Fibroblast of villous mesenchyme (primary cell): ENCODE data around the gene GPR18. TPM values are rescaled to one million over a fixed set of nuclear protein-coding genes. Genes with fewer than 3 reads are reported as not detected.

Experiments used
- DNase-seq: peaks from one replicate; pipeline ENCODE4 v3.0.0-alpha.2; 2010; ENCODE audit warnings: low read depth
- H3K4me3 ChIP-seq: 2 replicates; pipeline ENCODE4 v1.5.1; 2011; ENCODE audit warnings: low read depth, mild to moderate bottlenecking, low read length
- total RNA-seq: library from RNA; depleted of rRNA; stranded (reverse); fragments of >200 nt; gene quantifications from 2 replicates; pipeline ENCODE4 v1.2.3, GENCODE V29; 2012
- TF ChIP-seq, protein P1 (sequence below): IDR thresholded peaks from 2 replicates; pipeline ENCODE4 v1.5.1; 2012; ENCODE audit warnings: low read depth, mild to moderate bottlenecking, low read length; ENCODE audit not compliant: insufficient read depth

The GPR18 gene
- total RNA-seq, 1 donor, result not detected

- H3K4me3 ChIP-seq, result no peak overlapping the region
- DNase-seq, result no peak
- TF ChIP-seq, protein P1, sequence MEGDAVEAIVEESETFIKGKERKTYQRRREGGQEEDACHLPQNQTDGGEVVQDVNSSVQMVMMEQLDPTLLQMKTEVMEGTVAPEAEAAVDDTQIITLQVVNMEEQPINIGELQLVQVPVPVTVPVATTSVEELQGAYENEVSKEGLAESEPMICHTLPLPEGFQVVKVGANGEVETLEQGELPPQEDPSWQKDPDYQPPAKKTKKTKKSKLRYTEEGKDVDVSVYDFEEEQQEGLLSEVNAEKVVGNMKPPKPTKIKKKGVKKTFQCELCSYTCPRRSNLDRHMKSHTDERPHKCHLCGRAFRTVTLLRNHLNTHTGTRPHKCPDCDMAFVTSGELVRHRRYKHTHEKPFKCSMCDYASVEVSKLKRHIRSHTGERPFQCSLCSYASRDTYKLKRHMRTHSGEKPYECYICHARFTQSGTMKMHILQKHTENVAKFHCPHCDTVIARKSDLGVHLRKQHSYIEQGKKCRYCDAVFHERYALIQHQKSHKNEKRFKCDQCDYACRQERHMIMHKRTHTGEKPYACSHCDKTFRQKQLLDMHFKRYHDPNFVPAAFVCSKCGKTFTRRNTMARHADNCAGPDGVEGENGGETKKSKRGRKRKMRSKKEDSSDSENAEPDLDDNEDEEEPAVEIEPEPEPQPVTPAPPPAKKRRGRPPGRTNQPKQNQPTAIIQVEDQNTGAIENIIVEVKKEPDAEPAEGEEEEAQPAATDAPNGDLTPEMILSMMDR, result no peak
Measured at GRCh38 chr13:99303863-99304521, 45.8 kb upstream of the GPR18 start.

- TF ChIP-seq, protein P1, result no peak
- DNase-seq, result no peak
- H3K4me3 ChIP-seq, result no peak overlapping the region
Measured at GRCh38 chr13:99302637-99303505, 44.7 kb upstream of the GPR18 start.

GRCh38 chr13:99301913-99302636, 43.9 kb upstream of the GPR18 start:
- TF ChIP-seq, protein P1, result no peak
- DNase-seq, result no peak

DNA sequence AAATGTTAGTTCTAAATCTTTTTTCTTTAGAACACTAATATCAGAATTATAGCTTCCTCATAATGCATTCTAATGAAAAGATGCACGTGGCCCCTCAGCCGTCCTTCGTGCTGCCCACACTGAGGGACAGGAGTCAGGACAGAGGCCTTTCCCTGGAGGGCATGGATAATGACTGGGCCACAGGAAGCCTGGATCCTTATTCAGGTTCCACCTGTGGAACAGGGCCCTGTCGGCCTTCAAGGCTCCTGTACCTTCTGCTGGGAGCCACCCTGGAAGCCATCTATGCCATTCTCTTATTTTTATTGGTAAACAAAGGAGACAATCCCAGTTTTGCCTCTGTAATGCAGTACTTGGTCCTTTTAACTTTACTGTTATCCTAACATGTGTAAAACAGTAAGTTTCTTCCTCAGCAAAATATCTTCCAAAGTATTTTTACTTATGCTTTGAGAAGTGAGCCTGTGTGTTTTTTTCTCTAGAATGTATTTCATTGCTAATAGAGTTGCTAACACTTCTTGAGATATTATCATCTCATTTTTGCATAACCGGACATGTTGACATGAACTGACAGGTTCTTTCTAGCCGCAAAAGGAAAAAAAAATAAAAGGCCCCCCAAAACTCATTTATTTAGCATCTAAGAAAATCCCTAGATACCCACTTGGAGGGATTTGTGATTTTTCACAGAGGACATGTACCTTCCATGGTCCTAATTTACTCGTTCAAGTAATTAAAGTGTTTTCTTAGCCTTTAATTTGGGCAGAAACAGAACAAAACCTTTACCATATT, 43.1 kb upstream of the GPR18 start:
- H3K4me3 ChIP-seq, result no peak overlapping the region
- no peak for DNase-seq
- TF ChIP-seq, protein P1, result no peak

More at GRCh38 chr13:99301913-99302636, 43.9 kb upstream of the GPR18 start:
- no peak overlapping the region for H3K4me3 ChIP-seq

- DNase-seq, result no peak
- H3K4me3 ChIP-seq, result no peak overlapping the region
- TF ChIP-seq, protein P1, result no peak
Measured at GRCh38 chr13:99299920-99300341, 41.8 kb upstream of the GPR18 start.
